H1 (cell line): ENCODE data around the gene ABCA5. TPM values are rescaled to one million over a fixed set of nuclear protein-coding genes. Genes with fewer than 3 reads are reported as not detected.

Source experiments
- CTCF ChIA-PET: fragments of 300-600 bp; sonication (Branson Sonifier 250); formaldehyde crosslinking; loops from one replicate; lab custom pipeline; 2021; ENCODE audit not compliant: partially characterized antibody; lab: Charles Lee
- POLR2A ChIA-PET: fragments of 300-600 bp; sonication (Branson Sonifier 250); formaldehyde crosslinking; loops from one replicate; lab custom pipeline; 2021; ENCODE audit warnings: inconsistent platforms; ENCODE audit not compliant: partially characterized antibody; lab: Charles Lee
- DNase-seq, 2 experiments: peaks; one replicate each; pipeline versions ENCODE4 v3.0.0 to v3.0.0-alpha.2; 2010 to 2022; ENCODE audit warnings: low spot score in 2 of 2, low read depth in 1 of 2, mixed read lengths in 1 of 2
- FAIRE-seq: peaks from 2 replicates; lab custom pipeline; 2011; peaks lifted over from hg19 to GRCh38; lab: Jason Lieb, UNC
- H2AFZ ChIP-seq: 2 replicates; pipeline ENCODE4 v1.8.1; 2012; ENCODE audit warnings: low read length, inconsistent platforms
- H2AK5ac ChIP-seq: 2 replicates; pipeline ENCODE4 v1.6.1; 2013; ENCODE audit warnings: low read depth, low read length
- H2BK120ac ChIP-seq: replicated peaks from 2 replicates; pipeline ENCODE3; 2013; ENCODE audit warnings: low read depth, low read length, inconsistent platforms
- H2BK12ac ChIP-seq: 2 replicates; pipeline ENCODE4 v1.6.1; 2013; ENCODE audit warnings: low read depth, low read length
- H2BK15ac ChIP-seq: 2 replicates; pipeline ENCODE4 v1.6.1; 2013; ENCODE audit warnings: low read length
- H2BK20ac ChIP-seq: 2 replicates; pipeline ENCODE4 v1.6.1; 2013; ENCODE audit warnings: low read length
- H2BK5ac ChIP-seq: 2 replicates; pipeline ENCODE4 v1.6.1; 2013; ENCODE audit warnings: low read depth, low read length
- H3K14ac ChIP-seq: 2 replicates; pipeline ENCODE4 v1.6.1; 2013; ENCODE audit warnings: inconsistent platforms; ENCODE audit not compliant: insufficient read length
- H3K18ac ChIP-seq: 2 replicates; pipeline ENCODE4 v1.6.1; 2013; ENCODE audit warnings: low read length; ENCODE audit errors: extremely low read depth
- H3K23ac ChIP-seq: 2 replicates; pipeline ENCODE4 v1.6.1; 2013; ENCODE audit warnings: inconsistent platforms; ENCODE audit not compliant: insufficient read length
- H3K23me2 ChIP-seq: 2 replicates; pipeline ENCODE4 v1.6.1; 2013; ENCODE audit warnings: low read depth, low read length
- H3K27ac ChIP-seq: 2 replicates; pipeline ENCODE4 v1.6.1; 2011; ENCODE audit warnings: low read depth, low read length, inconsistent platforms
- H3K27me3 ChIP-seq, 4 experiments: replicated peaks in 1 of 4; 1 replicate in 1 of 4; 2 replicates in 3 of 4; pipeline versions ENCODE4 v1.6.1 to v1.8.1; 2011 to 2013; ENCODE audit warnings: low read length in 3 of 4, mild to moderate bottlenecking in 3 of 4, inconsistent platforms in 2 of 4, mixed read lengths in 2 of 4, moderate library complexity in 1 of 4; ENCODE audit not compliant: control insufficient read depth in 3 of 4, insufficient read depth in 3 of 4; ENCODE audit errors: extremely low read depth in 1 of 4
- H3K36me3 ChIP-seq, 4 experiments: 2 replicates each; pipeline versions ENCODE4 v1.6.1 to v1.8.1; 2011 to 2013; ENCODE audit warnings: mild to moderate bottlenecking in 4 of 4, low read length in 3 of 4, moderate library complexity in 2 of 4, control low read depth in 1 of 4, inconsistent platforms in 1 of 4; ENCODE audit not compliant: insufficient read depth in 4 of 4, control insufficient read depth in 2 of 4
- H3K4ac ChIP-seq: replicated peaks from 2 replicates; pipeline ENCODE3; 2013; ENCODE audit warnings: low read length, low read depth, mixed read lengths, inconsistent platforms; ENCODE audit not compliant: insufficient read length
- H3K4me1 ChIP-seq, 4 experiments: replicated peaks in 1 of 4; 1 replicate in 1 of 4; 2 replicates in 3 of 4; pipeline versions ENCODE4 v1.6.1 to v1.8.1; 2011 to 2013; ENCODE audit warnings: low read length in 3 of 4, inconsistent platforms in 2 of 4, mixed read lengths in 1 of 4; ENCODE audit not compliant: insufficient read depth in 4 of 4, control insufficient read depth in 3 of 4
- H3K4me2 ChIP-seq, 2 experiments: 2 replicates each; pipeline versions ENCODE4 v1.6.1 to v1.8.1; 2011 to 2013; ENCODE audit warnings: low read depth in 2 of 2, low read length in 2 of 2, control low read depth in 1 of 2, inconsistent platforms in 1 of 2, mild to moderate bottlenecking in 1 of 2; ENCODE audit not compliant: insufficient read depth in 1 of 2
- H3K4me3 ChIP-seq, 4 experiments: fragments of 200-600, 300-600 bp in 1 of 4; sonication (generic), shearing (Covaris generic), sonication (Bioruptor Twin) in 1 of 4; 2 replicates each; pipeline versions ENCODE4 v1.5.1 to v1.8.1; 2011 to 2016; ENCODE audit warnings: low read length in 4 of 4, low read depth in 3 of 4, control low read depth in 2 of 4, inconsistent platforms in 2 of 4, mild to moderate bottlenecking in 2 of 4, mixed read lengths in 1 of 4, moderate library complexity in 1 of 4; ENCODE audit not compliant: insufficient read depth in 2 of 4; ENCODE audit errors: extremely low read depth in 1 of 4
- H3K56ac ChIP-seq: replicated peaks from 2 replicates; pipeline ENCODE3; 2013; ENCODE audit warnings: low read depth, mild to moderate bottlenecking, mixed read lengths, low read length, inconsistent platforms; ENCODE audit not compliant: insufficient read length
- H3K79me1 ChIP-seq: 2 replicates; pipeline ENCODE4 v1.6.1; 2013; ENCODE audit warnings: low read depth, low read length, control low read depth
- H3K79me2 ChIP-seq, 2 experiments: 2 replicates each; pipeline versions ENCODE4 v1.6.1 to v1.8.1; 2012 to 2013; ENCODE audit warnings: low read length in 2 of 2, mild to moderate bottlenecking in 2 of 2, inconsistent platforms in 1 of 2; ENCODE audit not compliant: insufficient read depth in 2 of 2, control insufficient read depth in 1 of 2
- H3K9ac ChIP-seq, 4 experiments: replicated peaks in 1 of 4; 1 replicate in 1 of 4; 2 replicates in 3 of 4; pipeline versions ENCODE4 v1.6.1 to v1.8.1; 2011 to 2013; ENCODE audit warnings: low read depth in 3 of 4, low read length in 3 of 4, control low read depth in 2 of 4, mild to moderate bottlenecking in 2 of 4, moderate library complexity in 2 of 4, inconsistent platforms in 1 of 4; ENCODE audit errors: extremely low read depth in 1 of 4
- H3K9me3 ChIP-seq, 2 experiments: 2 replicates each; pipeline versions ENCODE4 v1.6.1 to v1.8.1; 2012 to 2013; ENCODE audit warnings: mild to moderate bottlenecking in 2 of 2, moderate library complexity in 2 of 2, control low read depth in 1 of 2, inconsistent platforms in 1 of 2, low read depth in 1 of 2, low read length in 1 of 2, mixed read lengths in 1 of 2; ENCODE audit not compliant: insufficient read depth in 2 of 2
- H4K20me1 ChIP-seq, 2 experiments: replicated peaks in 1 of 2; 2 replicates each; pipeline versions ENCODE3 to v1.8.1; 2011 to 2013; ENCODE audit warnings: inconsistent platforms in 2 of 2, low read length in 2 of 2, mild to moderate bottlenecking in 1 of 2; ENCODE audit not compliant: insufficient read depth in 2 of 2, control insufficient read depth in 1 of 2
- H4K5ac ChIP-seq: 2 replicates; pipeline ENCODE4 v1.6.1; 2013; ENCODE audit warnings: low read length, low read depth, mixed read lengths, inconsistent platforms; ENCODE audit not compliant: insufficient read length
- H4K8ac ChIP-seq: 2 replicates; pipeline ENCODE4 v1.8.0; 2013; ENCODE audit warnings: mild to moderate bottlenecking, moderate library complexity, low read length, inconsistent platforms; ENCODE audit not compliant: insufficient read depth; ENCODE audit errors: extremely low read depth
- H4K91ac ChIP-seq: replicated peaks from 2 replicates; pipeline ENCODE3; 2013; ENCODE audit warnings: low read length, mixed read lengths, inconsistent platforms; ENCODE audit not compliant: insufficient read length
- PHF8 ChIP-seq: fragments of 200-600 bp; sonication (generic); conservative IDR thresholded peaks from 2 replicates; pipeline ENCODE4 v1.7.1; 2012; ENCODE audit warnings: low read depth, mild to moderate bottlenecking, inconsistent platforms, low read length, moderate library complexity
- POLR2A ChIP-seq, 2 experiments: IDR thresholded peaks; 1 replicate in 1 of 2; 2 replicates in 1 of 2; pipeline ENCODE4 v1.6.1; 2011; ENCODE audit warnings: low read depth in 2 of 2, low read length in 2 of 2, mild to moderate bottlenecking in 2 of 2; ENCODE audit errors: control extremely low read depth in 1 of 2
- SAP30 ChIP-seq: fragments of 300-600 bp; sonication (generic); IDR thresholded peaks from 2 replicates; pipeline ENCODE4 v1.7.1; 2012; ENCODE audit warnings: low read length, moderate library complexity, mild to moderate bottlenecking, inconsistent platforms; ENCODE audit not compliant: insufficient read depth, insufficient replicate concordance
- SP1 ChIP-seq: IDR thresholded peaks from 2 replicates; pipeline ENCODE4 v1.6.1; 2011; ENCODE audit warnings: low read depth, low read length
- WGBS, 2 experiments: shearing (Covaris generic) in 1 of 2; methylation state at CpG; one replicate each; pipeline versions ENCODE4 v1.1.6 to v1.1.7; 2013 to 2015; ENCODE audit warnings: low lambda C conversion rate in 2 of 2, mixed read lengths in 2 of 2, inconsistent platforms in 1 of 2, low coverage in 1 of 2, missing lambda C conversion rate in 1 of 2; ENCODE audit not compliant: insufficient replicate concordance in 2 of 2, insufficient coverage in 1 of 2, insufficient read length in 1 of 2; ENCODE audit errors: extremely low coverage in 1 of 2, missing lambda C conversion rate in 1 of 2; 5-methylcytosine and 5-hydroxymethylcytosine counted together
- polyA plus RNA-seq, 7 experiments: library from polyadenylated mRNA; depleted of rRNA in 3 of 7; stranded (reverse) in 5 of 7; unstranded in 2 of 7; fragments of >200 nt in 5 of 7; fragments of 200-250 nt in 2 of 7; gene quantifications; 1 replicate in 5 of 7; 2 replicates in 1 of 7; 4 replicates in 1 of 7; pipeline versions ENCODE4 v1.2.1 to v1.2.3, GENCODE V29; 2011 to 2013; ENCODE audit warnings: missing spikeins in 2 of 7, mixed read lengths in 2 of 7
- total RNA-seq: library from RNA; stranded (reverse); fragmentation: NEBNext Ultra II Directional; extraction: Animal tissue kit (Norgen Biotek cat#: 25700); gene quantifications from 2 replicates; pipeline ENCODE4 v1.2.1, GENCODE V29; 2021

ABCA5 gene
- total and polyA plus RNA-seq, 2 of the 8 experiments (the other 6 are each of a cell fraction or from before 2014, with no cell fraction given) = 1.3 to 4.1 TPM

GRCh38 chr17:69300222-69300621, 26.7 kb downstream of the ABCA5 start:
- no peak overlapping the region for H2BK12ac ChIP-seq
- 95% methylated on average over 3 of the region's 3 CpGs; no CpG with 5 or more reads in 1 of the 2 experiments for WGBS, 2 experiments
- H2BK20ac ChIP-seq = no peak overlapping the region
- H3K79me2 ChIP-seq = no peaks in the 10 kb centered on the region
- DNase-seq = no peak
- no peak overlapping the region for H3K4me3 ChIP-seq
- H3K27me3 ChIP-seq = no peaks in the 10 kb centered on the region
- H2AK5ac ChIP-seq = no peak overlapping the region
- H3K9me3 ChIP-seq = peaks cover 2 to 6% of the 10 kb centered on the region in 2 experiments; a peak in 2 of 4 replicates
- H2AFZ ChIP-seq = no peak overlapping the region
- no peaks in the 10 kb centered on the region for H3K4me1 ChIP-seq
- H3K27ac ChIP-seq = no peak overlapping the region
- no peak overlapping the region for H3K18ac ChIP-seq
- H3K14ac ChIP-seq = no peak overlapping the region
- no peak overlapping the region for H3K23ac ChIP-seq
- H2BK5ac ChIP-seq = no peak overlapping the region
- H3K9ac ChIP-seq = no peak overlapping the region
- no peak for FAIRE-seq
- no peaks in the 10 kb centered on the region for H4K20me1 ChIP-seq
- no peak overlapping the region for H2BK120ac ChIP-seq
- H3K36me3 ChIP-seq = peaks cover 0 to 2% (median 0%) of the 10 kb centered on the region in 4 experiments; a peak in 1 of 8 replicates
- no peaks in the 10 kb centered on the region for H3K79me1 ChIP-seq
- no peak overlapping the region for H2BK15ac ChIP-seq
- H4K5ac ChIP-seq = no peak overlapping the region
- H3K4me2 ChIP-seq = no peak overlapping the region
- ChIA-PET POLR2A (no interaction called here), CTCF (no interaction called here)
- no peaks in the 10 kb centered on the region for H3K23me2 ChIP-seq
- no peak overlapping the region for H3K56ac ChIP-seq
- no peak overlapping the region for H3K4ac ChIP-seq
- H4K8ac ChIP-seq = no peak overlapping the region
- no peak overlapping the region for H4K91ac ChIP-seq
- no peak for TF ChIP-seq POLR2A (IDR thresholded peaks at IDR 0.05; ENCODE audit: control extremely low read depth in 1 of 2, low read depth in 2 of 2, low read length in 2 of 2)
- TF ChIP-seq PHF8 = no peak
- TF ChIP-seq SP1 = no peak
- no peak for TF ChIP-seq SAP30
